Retinal pigment epithelial cell (primary cell): ENCODE data around the gene FAM53C.

ENCODE experiments used
- DNase-seq: peaks from one replicate; pipeline ENCODE4 v3.0.0-alpha.2; 2010; ENCODE audit warnings: low read depth
- H3K4me3 ChIP-seq: 2 replicates; pipeline ENCODE4 v1.5.1; 2011; ENCODE audit warnings: mild to moderate bottlenecking, low read length, control low read depth, moderate library complexity
- CTCF ChIP-seq: conservative IDR thresholded peaks from 2 replicates; pipeline ENCODE4 v1.5.1; 2011; ENCODE audit warnings: low read depth, low read length, control low read depth, inconsistent platforms

FAM53C gene

GRCh38 chr5:138339464-138339863, 1.4 kb downstream of the FAM53C start:
- TF ChIP-seq CTCF = no peak
- peak overlapping the region; percentile 94 for H3K4me3 ChIP-seq

GRCh38 chr5:138340008-138340407, 1.9 kb downstream of the FAM53C start:
- DNase-seq = no peak
- H3K4me3 ChIP-seq = peak overlapping the region; percentile 94
- no peak for TF ChIP-seq CTCF

More at GRCh38 chr5:138339464-138339863, 1.4 kb downstream of the FAM53C start:
- no peak for DNase-seq

- no peak overlapping the region for H3K4me3 ChIP-seq
- TF ChIP-seq CTCF = no peak
- no peak for DNase-seq
These were observed 7.0 kb downstream of the FAM53C start for GRCh38 chr5:138344887-138345622.

- no peak overlapping the region for H3K4me3 ChIP-seq
These were observed 8.8 kb downstream of the FAM53C start for GRCh38 chr5:138346889-138347288.

GRCh38 chr5:138349852-138350562, 11.9 kb downstream of the FAM53C start:
- TF ChIP-seq CTCF = no peak
- DNase-seq = no peak

More at GRCh38 chr5:138346889-138347288, 8.8 kb downstream of the FAM53C start:
- DNase-seq = no peak
- TF ChIP-seq CTCF = no peak

GRCh38 chr5:138350563-138350890, 12.5 kb downstream of the FAM53C start:
- TF ChIP-seq CTCF = no peak
- H3K4me3 ChIP-seq = no peak overlapping the region
- DNase-seq = no peak

More at GRCh38 chr5:138349852-138350562, 11.9 kb downstream of the FAM53C start:
- H3K4me3 ChIP-seq = no peak overlapping the region

- no peak for DNase-seq
- TF ChIP-seq CTCF = no peak
- no peak overlapping the region for H3K4me3 ChIP-seq
These were observed 13.0 kb downstream of the FAM53C start for GRCh38 chr5:138351056-138351455.
